ENCODE data around the gene DSTN.

DSTN gene

DNA sequence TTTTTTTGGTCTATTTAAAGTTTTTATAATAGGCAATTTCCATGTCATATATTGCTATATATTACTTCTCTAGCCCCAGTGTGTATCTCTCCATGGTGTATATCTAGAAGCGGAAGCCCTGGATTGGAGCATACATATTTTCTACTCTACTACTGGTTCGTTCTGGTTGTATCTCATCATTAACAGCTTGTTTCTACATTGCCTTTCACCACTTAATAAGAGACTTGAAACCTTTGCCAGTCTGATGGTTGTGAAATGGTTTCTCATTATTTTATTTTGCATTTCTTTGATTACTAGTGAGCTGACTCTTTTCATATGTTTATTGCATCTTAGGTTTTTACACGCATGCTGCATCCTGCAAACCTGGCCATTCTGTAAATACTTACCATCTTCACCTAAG is 3.6 kb downstream of the DSTN start:
- no peak for DNase-seq
- intact Hi-C loops (cut with DNase I): no loop called here

DNA sequence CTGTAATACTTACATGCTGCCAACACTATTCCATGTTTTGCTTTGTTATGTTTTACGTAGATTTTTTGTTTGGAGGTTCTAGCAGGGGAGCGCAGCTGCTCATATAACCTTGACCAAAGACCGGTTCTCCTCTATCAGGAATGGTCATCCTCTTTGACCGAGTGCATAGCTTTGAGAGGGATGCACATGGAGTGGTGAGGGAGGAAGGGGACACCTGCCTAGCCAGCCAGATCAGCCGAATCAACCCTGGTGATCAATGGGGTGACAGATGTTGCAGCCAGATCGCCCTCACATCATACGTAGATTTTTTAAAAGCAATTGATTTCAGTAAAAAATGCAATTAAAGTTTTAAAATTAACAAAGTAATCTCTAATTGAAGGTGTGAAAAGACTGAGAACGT is 6.3 kb downstream of the DSTN start:
- DNase-seq: no peak
- intact Hi-C loops (cut with DNase I): no loop called here

DNA sequence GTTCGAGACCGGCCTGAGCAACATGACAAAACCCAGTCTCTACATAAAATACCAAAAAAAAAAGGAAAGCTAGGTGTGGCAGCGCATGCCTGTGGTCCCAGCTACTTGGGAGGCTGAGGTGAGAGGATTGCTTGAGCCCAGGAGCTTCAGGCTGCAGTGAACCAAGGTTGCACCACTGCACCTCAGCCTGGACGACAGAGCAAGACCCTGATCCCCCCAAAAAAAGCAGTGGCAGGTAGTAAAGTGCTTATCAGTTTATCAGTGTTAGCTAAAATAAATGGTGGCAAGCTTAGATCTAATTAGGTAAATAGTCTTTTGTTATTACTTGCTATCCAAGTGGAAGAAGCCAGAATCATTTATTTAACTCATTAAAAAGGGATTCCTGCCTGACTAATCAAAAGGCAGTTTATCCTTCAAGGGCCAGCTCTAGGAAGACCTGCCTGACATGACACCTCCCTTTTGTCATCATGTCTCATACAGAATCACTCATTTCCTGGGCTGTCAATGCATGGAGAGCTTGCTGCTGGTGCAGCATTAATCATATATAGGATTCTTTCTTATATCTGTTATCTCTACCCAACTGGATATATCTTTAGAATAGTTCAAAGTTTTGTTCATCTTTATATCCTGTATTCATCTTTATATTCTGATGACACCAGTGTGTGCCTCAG is 9.6 kb downstream of the DSTN start:
- intact Hi-C loops (cut with DNase I): no loop called here

DNA sequence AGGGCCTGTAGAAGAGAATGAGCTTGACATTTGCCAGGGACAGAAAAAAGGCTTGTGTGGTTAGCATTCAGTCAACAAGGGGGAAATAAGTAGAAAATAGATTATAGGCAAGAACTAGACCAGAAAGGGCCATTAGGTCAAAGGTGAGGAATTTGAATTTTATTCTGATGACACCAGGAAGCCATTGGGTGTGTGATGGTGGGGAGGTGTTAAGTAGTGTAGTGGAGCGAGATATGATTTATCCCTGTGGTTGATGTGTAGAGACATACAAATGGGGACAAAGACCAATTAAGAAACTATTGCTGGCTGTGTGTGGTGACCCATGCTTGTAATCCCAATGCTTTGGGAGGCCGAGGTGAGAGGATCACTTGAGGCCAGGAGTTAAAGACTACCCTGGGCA is 11.0 kb downstream of the DSTN start:
- no peak for DNase-seq
- intact Hi-C loops (cut with DNase I): no loop called here

More for the DNA sequence above, 9.6 kb downstream of the DSTN start:
- DNase-seq: no peak

DNA sequence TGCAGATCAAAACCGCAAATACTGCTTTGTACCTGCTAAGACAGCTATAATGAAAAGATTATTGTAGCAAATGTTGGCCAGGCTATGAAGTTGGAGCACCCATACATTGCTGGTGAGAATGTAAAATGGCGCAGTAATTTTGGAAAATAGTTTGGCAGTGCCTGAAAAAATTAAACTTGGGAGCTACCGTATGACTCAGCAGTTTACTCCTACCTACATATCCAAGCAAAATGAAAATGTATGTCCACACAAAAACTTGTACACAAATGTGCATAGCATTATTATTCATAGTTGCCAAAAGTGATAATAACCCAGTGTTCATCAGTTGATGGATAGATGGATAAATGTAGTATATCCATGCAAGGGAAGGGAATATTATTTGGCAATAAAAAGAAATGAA is 13.3 kb downstream of the DSTN start:
- intact Hi-C loops (cut with DNase I): no loop called here
- no peak for DNase-seq

DNA sequence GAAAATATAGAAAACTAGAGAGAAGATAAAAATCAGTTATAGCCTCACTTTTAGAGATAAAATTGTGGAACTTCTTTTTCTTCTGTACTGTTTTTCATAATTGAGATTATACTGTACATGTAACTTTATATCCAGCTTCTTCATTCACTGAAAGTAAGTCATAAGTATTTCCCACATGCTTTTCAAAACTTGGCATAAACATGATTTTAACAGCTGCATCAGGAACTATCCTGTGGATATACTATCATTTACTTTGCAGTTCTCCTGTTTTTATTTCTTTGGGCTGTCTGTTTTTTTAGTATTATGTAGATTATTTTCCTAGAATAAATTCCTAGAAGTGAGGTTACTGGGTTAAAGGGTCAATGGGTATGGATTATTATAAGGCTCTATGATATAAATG is 14.8 kb downstream of the DSTN start:
- no peak for DNase-seq
- intact Hi-C loops (cut with DNase I): no loop called here

DNA sequence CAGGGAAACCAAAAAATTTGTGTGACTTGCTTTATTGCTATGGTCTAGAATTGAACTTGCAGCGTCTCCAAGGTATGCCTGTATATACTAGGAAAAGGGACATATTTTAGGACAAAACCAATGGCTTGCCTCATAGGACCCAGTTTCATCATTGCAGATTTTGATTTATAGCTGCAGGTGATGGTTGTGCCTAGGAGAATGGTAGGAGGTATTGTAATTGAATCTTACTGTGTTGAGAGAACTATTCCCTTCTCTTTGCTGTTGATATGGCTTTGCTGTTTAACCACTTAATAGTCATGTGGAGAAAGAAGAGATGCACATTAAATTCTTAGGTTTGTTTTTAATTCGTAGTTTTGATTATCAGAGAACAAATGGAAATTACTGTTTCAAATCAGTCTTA is 16.4 kb downstream of the DSTN start:
- no peak for DNase-seq
- intact Hi-C loops (cut with DNase I): no loop called here

DNA sequence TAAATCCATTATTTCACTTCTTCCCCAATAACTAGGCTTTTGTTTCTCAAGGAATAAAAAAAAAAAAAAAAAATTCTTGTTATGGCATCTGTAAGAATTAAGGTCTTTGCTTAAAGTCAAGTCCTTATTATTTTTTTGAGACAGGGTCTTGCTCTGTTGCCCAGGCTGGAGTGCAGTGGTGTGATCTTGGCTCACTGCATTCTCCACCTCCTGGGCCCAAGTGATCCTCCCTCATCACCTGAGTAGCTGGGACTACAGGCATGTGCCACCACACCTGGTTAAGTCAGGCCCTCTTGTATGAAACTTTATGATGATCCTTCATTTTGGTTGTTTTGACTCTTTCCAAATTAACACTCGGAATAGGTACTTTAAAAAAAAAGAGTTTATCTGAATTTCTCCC is 17.3 kb downstream of the DSTN start:
- intact Hi-C loops (cut with DNase I): no loop called here
- DNase-seq: no peak

DNA sequence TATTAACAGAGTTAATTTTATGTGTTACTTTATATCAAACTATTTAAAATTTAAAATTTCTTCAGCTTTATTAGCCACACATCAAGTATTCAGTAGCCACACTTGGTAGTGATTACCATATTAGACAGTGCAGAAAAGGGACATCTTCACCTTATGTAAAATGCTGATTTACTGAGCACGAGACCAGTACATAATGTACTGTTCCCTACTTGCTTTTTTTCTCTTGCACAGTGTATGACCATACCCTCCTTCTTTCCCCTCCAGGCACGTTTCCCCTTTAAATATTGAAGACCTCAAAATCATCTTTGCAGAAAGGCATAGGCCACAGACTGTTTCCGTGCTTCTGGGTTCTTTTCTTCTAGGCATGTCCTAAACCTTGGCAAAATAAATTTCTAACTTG is 17.9 kb downstream of the DSTN start:
- intact Hi-C loops (cut with DNase I): no loop called here
- DNase-seq: no peak

DNA sequence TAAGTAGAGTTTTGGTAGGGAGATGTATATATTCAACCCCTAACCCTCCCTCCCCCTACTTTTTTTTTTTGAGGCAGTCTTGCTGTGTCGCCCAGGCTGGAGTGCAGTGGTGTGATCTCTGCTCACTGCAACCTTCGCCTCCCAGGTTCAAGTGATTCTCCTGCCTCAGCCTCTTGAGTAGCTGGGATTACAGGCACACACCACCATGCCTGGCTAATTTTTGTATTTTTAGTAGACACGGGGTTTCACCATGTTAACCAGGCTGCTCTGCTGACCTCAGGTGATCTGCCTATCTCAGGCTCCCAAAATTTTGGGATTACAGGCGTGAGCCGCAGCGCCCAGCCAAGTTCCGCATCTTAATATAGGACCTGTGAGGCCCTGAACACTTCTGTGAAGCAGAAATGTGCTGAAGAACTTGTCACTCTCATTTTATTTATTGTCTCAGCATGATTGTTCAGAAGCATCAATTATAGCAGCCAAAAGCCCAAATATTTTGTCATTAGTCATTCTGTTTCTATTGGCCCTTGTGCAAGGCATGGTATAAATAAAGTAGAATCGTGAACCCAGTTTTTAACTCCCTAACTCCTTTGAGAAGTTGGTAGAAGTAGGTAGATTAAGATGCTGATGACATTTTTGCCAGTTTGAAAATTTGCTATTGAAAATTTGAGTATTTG is 19.4 kb downstream of the DSTN start:
- DNase-seq: no peak
- intact Hi-C loops (cut with DNase I): no loop called here

DNA sequence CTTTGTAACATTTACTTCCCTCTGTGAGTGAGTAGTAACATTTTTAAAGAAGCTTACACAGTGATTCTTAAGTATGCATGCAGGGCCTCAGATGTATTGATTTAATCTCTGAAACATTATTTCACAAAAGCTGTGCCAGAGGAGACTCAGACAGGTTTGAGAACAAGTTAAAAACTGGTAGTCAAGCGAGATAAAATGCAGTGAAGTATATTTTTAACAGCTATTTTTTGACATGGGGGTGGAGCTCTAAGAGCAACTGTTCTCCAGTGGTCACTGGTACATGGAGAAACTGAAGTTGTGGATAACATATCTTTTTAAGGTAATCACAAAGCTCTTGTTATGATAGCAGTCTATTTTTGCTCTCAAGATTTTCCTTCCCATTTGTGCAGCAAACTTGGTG is 20.4 kb downstream of the DSTN start:
- intact Hi-C loops (cut with DNase I): no loop called here
- no peak for DNase-seq

DNA sequence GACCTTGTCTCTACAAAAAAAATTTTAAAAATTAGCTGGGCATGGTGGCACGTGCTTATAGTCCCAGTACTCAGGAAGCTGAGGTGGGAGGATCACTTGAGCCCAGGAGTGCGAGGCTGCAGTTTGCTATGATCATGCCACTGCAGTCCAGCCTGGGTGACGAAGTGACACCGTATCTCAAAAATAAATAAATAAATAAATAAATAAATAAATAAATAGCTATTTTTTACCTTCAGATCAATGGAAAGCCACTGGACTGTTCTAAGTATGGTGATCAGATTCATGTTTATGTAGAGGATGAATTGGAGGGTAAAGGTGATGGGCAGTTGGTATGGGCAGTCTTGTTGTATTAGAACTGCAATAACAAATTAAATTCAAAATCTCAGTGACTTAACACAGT is 24.0 kb downstream of the DSTN start:
- intact Hi-C loops (cut with DNase I): no loop called here
- DNase-seq: no peak

DNA sequence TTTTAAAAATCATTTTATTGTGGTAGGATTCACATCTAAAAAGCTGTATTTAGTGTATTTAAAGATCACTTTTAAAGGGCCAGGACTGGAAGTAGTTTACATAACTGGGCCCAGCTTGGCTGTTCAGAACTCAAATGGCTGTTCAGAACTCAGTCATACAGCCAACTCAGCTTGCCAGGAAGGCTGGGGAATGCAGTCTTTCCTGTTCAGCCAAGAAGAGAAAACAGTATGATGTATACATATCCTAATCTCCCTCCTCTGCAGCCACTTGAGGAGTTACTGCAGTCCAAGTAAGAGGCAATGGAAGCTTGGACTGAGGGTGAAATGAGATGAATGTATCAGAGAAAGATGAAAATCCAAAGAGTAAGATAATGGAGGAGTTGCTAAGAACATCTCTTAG is 24.6 kb downstream of the DSTN start:
- no peak for DNase-seq
- intact Hi-C loops (cut with DNase I): no loop called here

DNA sequence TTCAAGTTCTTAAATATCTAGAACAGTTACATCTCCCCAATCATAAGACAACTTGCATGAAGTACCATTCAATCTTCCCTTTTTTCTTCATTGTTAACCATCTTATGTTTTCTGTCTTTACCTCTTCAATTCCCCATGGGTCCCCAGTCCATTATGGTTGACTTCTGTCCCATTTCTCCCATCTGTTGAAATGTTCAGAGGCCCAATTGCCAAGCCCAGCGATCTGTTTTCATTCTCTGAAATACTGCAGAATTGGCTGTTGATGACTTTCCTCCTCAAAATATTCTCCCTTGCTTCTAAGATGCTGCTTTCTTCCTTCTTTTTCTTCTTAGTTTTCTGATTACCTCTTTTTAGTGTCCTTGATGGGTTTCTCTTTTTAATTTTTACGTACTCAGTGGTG is 26.0 kb downstream of the DSTN start:
- intact Hi-C loops (cut with DNase I): no loop called here
- no peak for DNase-seq

DNA sequence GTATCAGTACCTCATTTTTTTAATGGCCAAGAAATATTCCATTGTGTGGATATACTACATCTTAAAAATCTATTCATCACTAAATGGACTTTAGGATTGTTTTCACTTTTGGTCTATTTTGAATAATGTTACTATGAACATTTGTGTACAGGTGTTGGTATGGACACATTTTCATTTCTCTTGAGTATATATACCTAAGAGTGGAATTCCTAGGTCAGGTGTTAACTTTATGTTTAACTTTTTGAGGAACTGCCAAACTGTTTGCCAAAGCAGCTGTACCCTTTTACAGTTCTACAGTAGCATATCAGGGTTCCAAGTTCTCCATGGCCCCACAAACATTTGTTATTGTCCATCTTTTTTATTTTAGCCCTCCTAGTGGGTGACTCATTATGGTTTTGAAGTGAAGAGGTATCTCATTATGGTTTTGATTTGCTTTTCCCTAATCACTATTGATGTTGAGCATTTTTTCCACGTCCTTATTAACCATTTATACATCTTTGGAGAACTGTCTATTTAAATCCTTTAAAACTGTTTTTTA is 28.2 kb downstream of the DSTN start:
- intact Hi-C loops (cut with DNase I): no loop called here
- DNase-seq: no peak

DNA sequence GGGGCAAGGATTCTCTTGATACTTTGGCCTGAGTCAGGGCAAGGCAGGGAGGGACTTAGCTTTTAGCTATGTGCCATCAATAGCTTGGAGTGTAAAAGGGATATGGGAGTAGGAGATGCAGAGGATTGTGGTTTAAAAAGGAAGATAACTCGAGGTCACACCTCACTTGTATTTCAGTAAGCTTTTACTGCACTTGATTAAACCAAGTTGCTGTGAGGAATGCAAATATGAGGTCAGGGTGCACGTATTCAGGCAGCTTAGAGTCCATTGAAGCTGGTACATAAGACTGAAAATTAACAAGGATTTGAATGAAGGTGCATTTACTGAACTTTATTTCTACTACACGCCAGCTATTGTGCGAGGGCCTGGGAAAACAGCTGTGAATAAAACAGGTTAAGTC is 32.1 kb downstream of the DSTN start:
- intact Hi-C loops (cut with DNase I): no loop called here
- DNase-seq: no peak

DNA sequence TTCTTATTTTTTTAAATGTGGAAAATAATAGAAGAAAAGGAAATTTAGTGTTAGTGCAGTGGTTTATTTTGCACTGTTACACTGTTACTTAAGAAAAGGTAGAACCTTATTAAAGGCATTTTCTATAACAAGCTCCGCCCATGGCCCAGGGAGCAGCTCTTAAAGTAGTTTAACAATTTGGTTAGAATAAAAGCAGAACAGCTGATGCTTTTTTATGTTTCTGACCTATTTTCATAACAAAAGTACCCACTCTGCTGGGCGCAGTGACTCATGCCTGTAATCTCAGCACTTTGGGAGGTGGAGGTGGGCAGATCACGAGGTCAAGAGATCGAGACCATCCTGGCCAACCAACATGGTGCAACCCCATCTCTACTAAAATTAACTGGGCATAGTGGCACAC is 32.6 kb downstream of the DSTN start:
- intact Hi-C loops (cut with DNase I): no loop called here
- no peak for DNase-seq

DNA sequence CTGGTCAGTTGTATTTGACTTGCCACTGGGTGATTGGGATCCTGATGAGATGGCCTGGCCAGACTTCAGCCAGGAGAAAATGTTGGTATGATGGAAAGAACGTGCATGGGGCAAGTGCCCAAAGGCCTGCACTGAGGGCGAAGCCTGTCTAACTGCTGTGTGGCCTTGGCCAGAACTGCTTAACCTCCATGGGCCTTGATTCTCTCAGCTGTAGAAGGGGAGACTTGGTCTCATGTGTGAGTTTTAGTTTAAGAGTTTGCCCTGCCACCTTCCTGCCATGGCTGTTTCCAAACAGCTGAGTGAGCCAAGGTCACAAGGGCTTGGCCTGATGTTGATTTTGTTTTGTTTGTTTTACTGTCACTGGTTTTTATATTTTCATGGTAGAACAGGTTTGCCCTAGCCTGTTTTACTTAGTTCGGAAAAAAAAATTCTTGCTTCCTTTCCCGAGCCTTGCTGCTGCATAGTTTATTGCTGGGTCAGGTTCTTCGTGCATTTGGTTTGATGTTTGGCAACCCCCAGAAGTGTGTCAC is 35.3 kb downstream of the DSTN start:
- intact Hi-C loops (cut with DNase I): no loop called here
- DNase-seq: no peak

DNA sequence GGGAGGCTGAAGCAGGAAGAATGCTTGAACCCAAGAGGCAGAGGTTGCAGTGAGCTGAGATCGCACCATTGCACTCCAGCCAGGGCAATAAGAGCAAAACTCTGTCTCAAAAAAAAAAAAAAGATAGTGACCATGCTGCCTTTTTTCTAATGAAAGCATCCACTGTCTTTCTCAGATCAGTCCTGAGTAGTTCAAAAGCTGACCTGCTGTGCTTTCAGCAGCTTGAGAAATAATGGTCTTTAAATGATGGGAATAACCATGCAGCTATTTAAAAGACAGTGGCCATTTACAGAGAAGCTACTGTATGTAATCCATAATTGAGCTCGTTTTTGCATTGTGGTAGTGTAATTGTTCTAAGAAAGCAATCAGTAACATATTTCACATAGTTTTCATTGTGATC is 36.1 kb downstream of the DSTN start:
- intact Hi-C loops (cut with DNase I): no loop called here
- DNase-seq: no peak

DNA sequence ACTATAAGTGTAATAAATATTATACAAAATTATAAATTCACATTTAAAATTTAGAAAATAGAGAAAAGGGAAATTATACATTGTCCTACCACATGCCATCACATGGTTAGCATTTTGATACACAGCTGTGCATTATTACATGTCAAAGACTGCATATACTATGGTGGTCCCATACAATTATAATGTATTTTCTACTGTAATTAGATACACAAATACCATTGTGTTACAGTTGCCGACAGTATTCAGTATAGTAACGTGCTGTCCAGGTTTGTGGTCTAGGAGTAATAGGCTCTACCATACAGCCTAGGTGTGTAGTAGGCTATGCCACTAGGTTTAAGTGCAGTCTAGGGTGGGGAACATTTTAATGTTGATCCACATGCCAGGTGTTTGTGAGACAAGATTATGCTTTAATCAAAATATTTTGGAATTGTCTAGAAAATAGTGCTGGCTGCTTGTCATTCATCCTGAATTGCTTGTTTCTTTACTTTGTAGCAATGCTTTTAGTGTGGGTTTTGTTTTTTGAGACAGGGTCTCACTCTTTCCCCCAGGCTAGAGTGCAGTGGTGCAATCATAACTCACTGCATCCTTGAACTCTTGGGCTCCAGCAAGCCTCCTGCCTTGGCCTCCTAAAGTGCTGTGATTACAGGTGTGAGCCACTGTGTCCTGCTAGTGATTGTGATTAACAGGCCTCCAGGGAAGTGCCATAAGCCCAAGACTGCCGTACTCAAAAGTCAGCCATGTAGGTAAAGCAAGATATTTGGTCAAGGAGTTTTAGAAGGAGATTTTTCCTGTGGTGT is 39.0 kb downstream of the DSTN start:
- DNase-seq: no peak
- intact Hi-C loops (cut with DNase I): no loop called here

DNA sequence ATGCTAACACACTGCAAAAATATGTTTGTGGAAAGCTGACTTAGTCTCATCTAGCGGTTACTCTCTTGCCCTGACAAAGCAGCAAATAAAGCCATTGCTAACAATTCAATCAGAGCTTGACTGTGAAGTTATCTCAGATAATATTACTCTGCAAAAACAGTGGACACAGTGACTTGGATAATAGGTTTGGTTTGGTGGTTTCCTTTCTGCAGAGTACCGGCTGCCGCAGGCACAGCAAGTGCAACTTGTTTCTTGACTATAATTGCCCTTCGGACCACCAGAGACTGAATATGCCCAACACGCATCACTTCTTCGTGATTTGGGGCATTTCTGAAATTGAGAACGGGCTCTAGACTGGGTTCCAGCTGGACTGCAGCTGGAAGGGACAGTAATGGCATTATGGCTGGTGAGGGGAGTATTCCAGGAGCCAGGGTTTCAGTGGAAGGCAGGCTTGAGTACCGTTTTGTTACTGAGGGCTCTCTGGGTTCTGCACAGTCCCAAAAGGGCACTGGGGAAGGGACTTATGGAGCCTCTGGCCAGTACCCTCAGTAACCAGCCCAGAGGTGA is 40.0 kb downstream of the DSTN start:
- intact Hi-C loops (cut with DNase I): no loop called here
- no peak for DNase-seq

Data from posterior cingulate gyrus (tissue), 11 donors.